Measurements from ENCODE around the gene CACYBP.

DNA sequence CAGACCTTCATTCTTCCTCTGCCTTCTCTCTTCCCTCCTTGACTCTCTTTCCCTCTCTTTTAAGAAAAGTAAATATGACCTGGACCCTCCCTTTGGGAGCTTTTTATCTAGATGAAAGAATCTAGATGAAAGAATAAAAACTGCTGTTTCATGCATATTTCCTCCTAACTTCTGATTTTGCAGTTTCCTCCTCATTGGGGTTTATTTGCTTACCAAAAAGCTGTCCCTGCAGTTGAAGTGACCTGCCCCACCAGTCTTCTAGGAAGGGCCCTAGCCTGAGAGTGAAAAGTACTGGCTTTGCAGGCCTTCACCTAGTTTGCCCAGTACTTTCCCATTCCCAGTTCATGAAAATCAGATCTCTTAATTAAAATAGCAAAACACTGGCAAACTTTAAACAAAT, 28.3 kb upstream of the CACYBP start:
- TF ChIP-seq ZNF274 (IDR thresholded peaks at IDR 0.05; ENCODE audit: low read depth, low read length) (no peak), SUZ12 (IDR thresholded peaks at IDR 0.05; ENCODE audit: extremely low read depth, insufficient read depth, insufficient read length) (no peak), YY1 (IDR thresholded peaks at IDR 0.05; ENCODE audit: insufficient read depth, insufficient read length) (no peak)
